SK-N-SH (cell line): ENCODE data around the gene ITGAL. TPM values are rescaled to one million over a fixed set of nuclear protein-coding genes. Genes with fewer than 3 reads are reported as not detected.

Source experiments
- CTCF ChIA-PET: fragments of 300-600, 350-600 bp; formaldehyde crosslinking; extraction: SDS; loops from one replicate; lab custom pipeline; 2021; lab: Yijun Ruan, JAX
- POLR2A ChIA-PET: fragments of 350-600 bp; sonication (Branson Sonifier 250); formaldehyde crosslinking; extraction: SDS; loops from one replicate; lab custom pipeline; 2020; ENCODE audit warnings: antibody characterized with exemption, inconsistent platforms; lab: Yijun Ruan, JAX
- DNase-seq: peaks from one replicate; pipeline ENCODE4 v3.0.0; 2012
- H2AFZ ChIP-seq: fragments of 200-600 bp; sonication (generic); 2 replicates; pipeline ENCODE4 v1.8.1; 2016; ENCODE audit warnings: antibody characterized with exemption, mild to moderate bottlenecking, low read depth
- H3F3A ChIP-seq: fragments of 200-600 bp; sonication (generic); replicated peaks from 2 replicates; pipeline ENCODE3; 2016; ENCODE audit warnings: antibody characterized with exemption, mild to moderate bottlenecking; ENCODE audit not compliant: insufficient read depth
- H3K27ac ChIP-seq, 2 experiments: fragments of 200-500 bp in 1 of 2; fragments of 200-600 bp in 1 of 2; sonication (Bioruptor generic) in 1 of 2; sonication (generic), shearing (Covaris generic) in 1 of 2; 2 replicates each; pipeline versions ENCODE4 v1.5.1 to v1.6.1; 2014 to 2016; ENCODE audit warnings: low read depth in 2 of 2, inconsistent platforms in 1 of 2, low read length in 1 of 2, mild to moderate bottlenecking in 1 of 2, mixed read lengths in 1 of 2
- H3K27me3 ChIP-seq: fragments of 200-600 bp; sonication (generic), shearing (Covaris generic); 2 replicates; pipeline ENCODE4 v1.6.1; 2016; ENCODE audit warnings: mixed run types; ENCODE audit not compliant: insufficient read depth
- H3K36me3 ChIP-seq, 2 experiments: fragments of 200-500 bp in 1 of 2; fragments of 200-600 bp in 1 of 2; sonication (Bioruptor generic) in 1 of 2; sonication (generic) in 1 of 2; replicated peaks in 1 of 2; 2 replicates each; pipeline versions ENCODE3 to v1.5.1; 2014 to 2016; ENCODE audit warnings: low read length in 1 of 2, mild to moderate bottlenecking in 1 of 2; ENCODE audit not compliant: insufficient read depth in 2 of 2, control insufficient read depth in 1 of 2
- H3K4me1 ChIP-seq, 2 experiments: fragments of 200-500 bp in 1 of 2; fragments of 200-600 bp in 1 of 2; sonication (Bioruptor generic) in 1 of 2; sonication (generic), shearing (Covaris generic) in 1 of 2; 2 replicates each; pipeline versions ENCODE4 v1.5.1 to v1.6.1; 2014 to 2016; ENCODE audit warnings: low read depth in 1 of 2, low read length in 1 of 2, mixed run types in 1 of 2; ENCODE audit not compliant: insufficient read depth in 2 of 2, control insufficient read depth in 1 of 2
- H3K4me2 ChIP-seq: fragments of 200-600 bp; sonication (generic), shearing (Covaris generic); 2 replicates; pipeline ENCODE4 v1.6.1; 2017; ENCODE audit warnings: mixed run types
- H3K4me3 ChIP-seq, 2 experiments: fragments of 200-500 bp in 1 of 2; fragments of 200-600 bp in 1 of 2; sonication (Bioruptor generic) in 1 of 2; sonication (generic), shearing (Covaris generic) in 1 of 2; 2 replicates each; pipeline versions ENCODE4 v1.5.1 to v1.8.1; 2014 to 2016; ENCODE audit warnings: low read depth in 2 of 2, inconsistent platforms in 1 of 2, low read length in 1 of 2, mild to moderate bottlenecking in 1 of 2, mixed read lengths in 1 of 2, moderate library complexity in 1 of 2
- H3K79me2 ChIP-seq: fragments of 200-600 bp; sonication (generic); 2 replicates; pipeline ENCODE4 v1.8.1; 2017; ENCODE audit warnings: mild to moderate bottlenecking; ENCODE audit not compliant: insufficient read depth
- H3K9ac ChIP-seq: fragments of 200-600 bp; sonication (generic); 2 replicates; pipeline ENCODE4 v1.6.1; 2017; ENCODE audit warnings: mixed run types
- H3K9me2 ChIP-seq: fragments of 200-600 bp; sonication (generic); 2 replicates; pipeline ENCODE4 v1.6.1; 2017; ENCODE audit warnings: mixed run types
- H3K9me3 ChIP-seq: fragments of 200-600 bp; sonication (generic); 2 replicates; pipeline ENCODE4 v1.6.1; 2017; ENCODE audit warnings: mixed run types, mild to moderate bottlenecking, moderate library complexity
- H4K20me1 ChIP-seq: fragments of 200-600 bp; sonication (generic); 2 replicates; pipeline ENCODE4 v1.6.1; 2017; ENCODE audit warnings: mild to moderate bottlenecking, mixed run types; ENCODE audit not compliant: insufficient read depth
- CHD2 ChIP-seq: fragments of 150-350 bp; IDR thresholded peaks from 2 replicates; pipeline ENCODE4 v1.6.1; 2018; ENCODE audit warnings: low read length; ENCODE audit not compliant: partially characterized antibody
- ELF1 ChIP-seq: IDR thresholded peaks from 2 replicates; pipeline ENCODE4 v1.4.0; 2012
- EP300 ChIP-seq, 2 experiments: IDR thresholded peaks; 2 replicates each; pipeline versions ENCODE4 v1.4.0 to v1.6.1; 2012; ENCODE audit warnings: borderline replicate concordance in 1 of 2, low read depth in 1 of 2, low read length in 1 of 2
- EZH2phosphoT487 ChIP-seq: fragments of 200-600 bp; sonication (generic); IDR thresholded peaks from 2 replicates; pipeline ENCODE4 v1.6.1; 2017; ENCODE audit warnings: low read depth, mixed run types, mild to moderate bottlenecking, antibody characterized with exemption, moderate library complexity, borderline replicate concordance
- FOSL2 ChIP-seq: IDR thresholded peaks from 2 replicates; pipeline ENCODE4 v1.4.0; 2012; ENCODE audit warnings: low read depth, mild to moderate bottlenecking, moderate library complexity, borderline replicate concordance
- FOXM1 ChIP-seq: IDR thresholded peaks from 2 replicates; pipeline ENCODE4 v1.4.0; 2012; ENCODE audit warnings: low read depth, mild to moderate bottlenecking
- GABPA ChIP-seq: IDR thresholded peaks from 2 replicates; pipeline ENCODE4 v1.4.0; 2012; ENCODE audit warnings: low read depth, mild to moderate bottlenecking
- IRF3 ChIP-seq: fragments of 150-350 bp; IDR thresholded peaks from 2 replicates; pipeline ENCODE4 v1.6.1; 2016; ENCODE audit warnings: mild to moderate bottlenecking, low read depth, low read length
- NFIC ChIP-seq: IDR thresholded peaks from 2 replicates; pipeline ENCODE4 v1.4.0; 2012; ENCODE audit warnings: borderline replicate concordance
- PBX3 ChIP-seq: IDR thresholded peaks from 2 replicates; pipeline ENCODE4; 2012
- RAD21 ChIP-seq: IDR thresholded peaks from 2 replicates; pipeline ENCODE4 v1.6.1; 2012; ENCODE audit warnings: mild to moderate bottlenecking, low read length
- RCOR1 ChIP-seq: fragments of 150-350 bp; IDR thresholded peaks from 2 replicates; pipeline ENCODE4 v1.6.1; 2017; ENCODE audit warnings: antibody characterized with exemption, low read length
- RFX5 ChIP-seq: IDR thresholded peaks from 2 replicates; pipeline ENCODE4 v1.6.1; 2012; ENCODE audit warnings: mild to moderate bottlenecking, improper control_type of control experiment, low read length
- TCF12 ChIP-seq: IDR thresholded peaks from 2 replicates; pipeline ENCODE4 v1.4.0; 2012
- YY1 ChIP-seq: IDR thresholded peaks from 2 replicates; pipeline ENCODE4 v1.4.0; 2012; ENCODE audit warnings: low read depth, mild to moderate bottlenecking
- WGBS: methylation state at CpG from one replicate; pipeline ENCODE4 v1.1.6; 2017; ENCODE audit warnings: low lambda C conversion rate; 5-methylcytosine and 5-hydroxymethylcytosine counted together
- polyA plus RNA-seq, 3 experiments: library from polyadenylated mRNA; depleted of rRNA; stranded (reverse); fragments of >200 nt; gene quantifications; 2 replicates each; pipeline ENCODE4 v1.2.3, GENCODE V29; 2012
- TF ChIP-seq, protein P1 (sequence below): IDR thresholded peaks from 2 replicates; pipeline ENCODE4 v1.6.1; 2012; ENCODE audit warnings: mild to moderate bottlenecking, low read depth, low read length, moderate library complexity

ITGAL gene
- polyA plus RNA-seq, 1 of the 3 experiments (the other 2 are of a cell fraction), result 0.12 TPM

DNA sequence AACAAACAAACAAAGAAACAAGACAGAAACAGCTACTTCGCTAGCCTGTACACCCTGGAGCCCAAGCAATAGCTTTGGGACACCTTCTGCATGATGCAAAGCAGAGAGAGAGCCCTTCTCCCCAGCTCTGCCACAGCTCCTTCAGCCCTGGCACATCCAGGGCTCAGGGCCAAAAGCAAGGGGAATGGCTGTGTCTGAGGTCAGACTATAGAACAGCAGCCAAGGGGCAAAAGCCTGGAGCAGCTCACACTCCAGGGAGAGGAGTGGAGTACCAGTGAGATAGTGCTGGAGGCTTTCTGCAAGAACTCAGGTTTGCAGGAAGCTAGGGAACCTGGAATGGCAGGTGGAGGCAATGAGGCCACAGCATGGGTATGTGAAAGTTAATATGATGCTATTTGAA, 15.3 kb upstream of the ITGAL start:
- no peak for DNase-seq
- Histone ChIP-seq H3K36me3 (no peaks in the 10 kb centered on the region), H3K4me2 (no peak overlapping the region), H3K4me1 (peaks cover 0 to 4% of the 10 kb centered on the region in 2 experiments; a peak in 2 of 4 replicates), H4K20me1 (no peaks in the 10 kb centered on the region), H2AFZ (no peak overlapping the region), H3K79me2 (no peaks in the 10 kb centered on the region), H3K9ac (no peak overlapping the region), H3K9me3 (no peaks in the 10 kb centered on the region), H3F3A (no peaks in the 10 kb centered on the region), H3K9me2 (no peaks in the 10 kb centered on the region), H3K4me3 (no peak overlapping the region), H3K27me3 (no peaks in the 10 kb centered on the region), H3K27ac (no peak overlapping the region)
- TF ChIP-seq YY1, result no peak
- WGBS, result 58% methylated on average over 1 of the region's 1 CpG
- CTCF ChIA-PET, result interaction anchor here (0.6 to 1.3 kb wide), 3 partner anchors 27 to 181 kb away, joined by 3 to 4 read pairs (median 3); partner anchors contain the start of gene DCTPP1
- POLR2A ChIA-PET, result interaction anchor here (0.5 to 1.7 kb wide), 3 partner anchors 68 to 985 kb away, joined by 3 to 5 read pairs (median 4); partner anchors contain the start of genes ZNF688 and ZNF843

DNA sequence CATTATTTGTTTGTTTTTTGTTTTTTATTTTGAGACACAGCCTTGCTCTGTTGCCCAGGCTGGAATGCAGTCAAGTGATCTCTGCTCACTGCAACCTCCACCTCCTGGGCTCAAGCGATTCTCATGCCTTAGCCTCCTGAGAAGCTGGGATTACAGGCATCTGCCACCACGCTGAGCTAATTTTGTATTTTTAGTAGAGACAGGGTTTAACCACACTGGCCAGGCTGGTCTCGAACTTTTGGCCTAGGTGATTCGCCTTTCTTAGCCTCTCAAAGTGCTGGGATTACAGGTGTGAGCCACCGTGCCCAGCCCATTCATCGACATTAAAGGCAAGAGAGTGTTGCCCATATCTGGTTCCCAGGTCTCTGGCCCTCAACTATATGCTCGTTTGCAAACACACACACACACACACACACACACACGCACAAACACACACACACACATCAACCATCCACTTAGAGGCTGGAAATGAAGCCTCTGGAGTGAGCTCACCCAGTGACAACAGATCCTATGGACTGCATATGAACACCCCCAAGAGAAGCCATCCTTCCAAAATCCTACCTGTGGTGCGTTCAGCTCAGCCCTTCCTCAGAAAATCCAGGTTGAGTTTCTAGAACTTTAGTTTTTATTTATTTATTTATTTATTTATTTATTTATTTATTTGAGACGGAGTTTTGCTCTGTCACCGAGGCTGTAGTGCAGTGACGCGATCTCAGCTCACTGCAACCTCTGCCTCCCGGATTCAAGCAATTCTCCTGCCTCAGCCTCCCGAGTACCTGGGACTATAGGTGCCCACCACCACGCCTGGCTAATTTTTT, 14.6 kb upstream of the ITGAL start:
- Histone ChIP-seq H3K79me2 (no peaks in the 10 kb centered on the region), H3K9me2 (no peaks in the 10 kb centered on the region), H3F3A (no peaks in the 10 kb centered on the region), H3K9ac (no peak overlapping the region), H3K27ac (no peak overlapping the region), H3K27me3 (no peaks in the 10 kb centered on the region), H3K4me3 (no peak overlapping the region), H2AFZ (no peak overlapping the region), H3K9me3 (no peaks in the 10 kb centered on the region), H3K36me3 (no peaks in the 10 kb centered on the region), H3K4me1 (peaks cover 0 to under 1% of the 10 kb centered on the region in 2 experiments; a peak in 1 of 4 replicates), H4K20me1 (no peaks in the 10 kb centered on the region), H3K4me2 (no peak overlapping the region)
- 82% methylated on average over 16 of the region's 16 CpGs for WGBS
- CTCF ChIA-PET, result interaction anchor here (1.3 to 1.7 kb wide), 2 partner anchors 9 to 28 kb away, joined by 4 to 6 read pairs; partner anchors contain the start of gene DCTPP1
- POLR2A ChIA-PET, result interaction anchor here (0.5 to 1.2 kb wide), 3 partner anchors 72 to 985 kb away, joined by 3 to 4 read pairs (median 3); partner anchors contain the start of genes ZNF688 and ZNF843
- TF ChIP-seq RFX5, result no peak
- TF ChIP-seq ELF1, result no peak
- TF ChIP-seq RAD21, result no peak
- no peak for TF ChIP-seq RCOR1
- TF ChIP-seq NFIC, result no peak
- no peak for TF ChIP-seq EP300 (IDR thresholded peaks at IDR 0.05; ENCODE audit: borderline replicate concordance in 1 of 2, low read depth in 1 of 2, low read length in 1 of 2)
- TF ChIP-seq, protein P1, sequence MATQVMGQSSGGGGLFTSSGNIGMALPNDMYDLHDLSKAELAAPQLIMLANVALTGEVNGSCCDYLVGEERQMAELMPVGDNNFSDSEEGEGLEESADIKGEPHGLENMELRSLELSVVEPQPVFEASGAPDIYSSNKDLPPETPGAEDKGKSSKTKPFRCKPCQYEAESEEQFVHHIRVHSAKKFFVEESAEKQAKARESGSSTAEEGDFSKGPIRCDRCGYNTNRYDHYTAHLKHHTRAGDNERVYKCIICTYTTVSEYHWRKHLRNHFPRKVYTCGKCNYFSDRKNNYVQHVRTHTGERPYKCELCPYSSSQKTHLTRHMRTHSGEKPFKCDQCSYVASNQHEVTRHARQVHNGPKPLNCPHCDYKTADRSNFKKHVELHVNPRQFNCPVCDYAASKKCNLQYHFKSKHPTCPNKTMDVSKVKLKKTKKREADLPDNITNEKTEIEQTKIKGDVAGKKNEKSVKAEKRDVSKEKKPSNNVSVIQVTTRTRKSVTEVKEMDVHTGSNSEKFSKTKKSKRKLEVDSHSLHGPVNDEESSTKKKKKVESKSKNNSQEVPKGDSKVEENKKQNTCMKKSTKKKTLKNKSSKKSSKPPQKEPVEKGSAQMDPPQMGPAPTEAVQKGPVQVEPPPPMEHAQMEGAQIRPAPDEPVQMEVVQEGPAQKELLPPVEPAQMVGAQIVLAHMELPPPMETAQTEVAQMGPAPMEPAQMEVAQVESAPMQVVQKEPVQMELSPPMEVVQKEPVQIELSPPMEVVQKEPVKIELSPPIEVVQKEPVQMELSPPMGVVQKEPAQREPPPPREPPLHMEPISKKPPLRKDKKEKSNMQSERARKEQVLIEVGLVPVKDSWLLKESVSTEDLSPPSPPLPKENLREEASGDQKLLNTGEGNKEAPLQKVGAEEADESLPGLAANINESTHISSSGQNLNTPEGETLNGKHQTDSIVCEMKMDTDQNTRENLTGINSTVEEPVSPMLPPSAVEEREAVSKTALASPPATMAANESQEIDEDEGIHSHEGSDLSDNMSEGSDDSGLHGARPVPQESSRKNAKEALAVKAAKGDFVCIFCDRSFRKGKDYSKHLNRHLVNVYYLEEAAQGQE, result no peak
- no peak for TF ChIP-seq PBX3
- TF ChIP-seq GABPA, result no peak
- no peak for TF ChIP-seq FOXM1
- TF ChIP-seq IRF3, result no peak
- no peak for TF ChIP-seq EZH2phosphoT487
- TF ChIP-seq CHD2, result no peak
- TF ChIP-seq TCF12, result no peak
- no peak for TF ChIP-seq YY1
- no peak for TF ChIP-seq FOSL2
- DNase-seq, result no peak
